A673 (cell line): Measurements from ENCODE around the gene MPPED2. TPM values are rescaled to one million over a fixed set of nuclear protein-coding genes. Genes with fewer than 3 reads are reported as not detected.

Experiments
- BruUV-seq: library from RNA; stranded (reverse); fragments of 400-500 nt; replicated peaks from 2 replicates; lab custom pipeline; 2021; lab: Mats Ljungman, UMichigan
- CTCF ChIA-PET: fragments of 300-600 bp; sonication (Branson Sonifier 250); formaldehyde crosslinking; loops from one replicate; lab custom pipeline; 2022; ENCODE audit warnings: antibody characterized with exemption; lab: Charles Lee
- POLR2A ChIA-PET: fragments of 300-600 bp; sonication (Branson Sonifier 250); formaldehyde crosslinking; loops from one replicate; lab custom pipeline; 2022; ENCODE audit warnings: antibody characterized with exemption; ENCODE audit not compliant: low non-redundant PET; lab: Charles Lee
- DNase-seq: peaks from one replicate; pipeline ENCODE4 v3.0.0-alpha.2; 2015; ENCODE audit warnings: low spot score
- H3K27ac ChIP-seq: fragments of 200-600 bp; sonication (generic); 2 replicates; pipeline ENCODE4 v1.5.1; 2016; ENCODE audit warnings: mixed run types, low read depth, mild to moderate bottlenecking, mixed read lengths, antibody characterized with exemption, low read length; ENCODE audit not compliant: poor library complexity, severe bottlenecking
- H3K27me3 ChIP-seq: fragments of 200-600 bp; sonication (generic); replicated peaks from 2 replicates; pipeline ENCODE4 v1.6.1; 2017; ENCODE audit warnings: mixed run types, low read depth, mild to moderate bottlenecking, mixed read lengths, antibody characterized with exemption, low read length; ENCODE audit not compliant: insufficient read depth, poor library complexity
- H3K36me3 ChIP-seq: fragments of 200-600 bp; sonication (generic); 2 replicates; pipeline ENCODE4 v1.6.1; 2016; ENCODE audit warnings: mixed run types, mild to moderate bottlenecking, mixed read lengths, antibody characterized with exemption, low read length; ENCODE audit not compliant: insufficient read depth, poor library complexity, severe bottlenecking
- H3K4me1 ChIP-seq: fragments of 200-600 bp; sonication (generic); 2 replicates; pipeline ENCODE4 v1.6.1; 2017; ENCODE audit warnings: mixed run types, mild to moderate bottlenecking, mixed read lengths, antibody characterized with exemption, low read length; ENCODE audit not compliant: insufficient read depth, poor library complexity, severe bottlenecking
- H3K4me3 ChIP-seq: fragments of 200-600 bp; sonication (generic); 2 replicates; pipeline ENCODE4 v1.5.1; 2016; ENCODE audit warnings: low read depth, mixed run types, mild to moderate bottlenecking, mixed read lengths, low read length; ENCODE audit not compliant: poor library complexity, severe bottlenecking
- H3K9me3 ChIP-seq: fragments of 200-600 bp; sonication (generic); 2 replicates; pipeline ENCODE4 v1.6.1; 2016; ENCODE audit warnings: mixed run types, low read depth, mild to moderate bottlenecking, mixed read lengths, antibody characterized with exemption, low read length; ENCODE audit not compliant: poor library complexity, severe bottlenecking
- EZH2 ChIP-seq: fragments of 200-600 bp; sonication (generic); IDR thresholded peaks from 2 replicates; pipeline ENCODE4 v1.6.1; 2017; ENCODE audit warnings: borderline replicate concordance, low read depth, mild to moderate bottlenecking, mixed read lengths, antibody characterized with exemption, low read length; ENCODE audit not compliant: poor library complexity, severe bottlenecking
- intact Hi-C: fragments of 100-400 bp; cut with micrococcal nuclease; formaldehyde crosslinking; loops from one replicate; pipeline ENCODE4 v1.10.0; 2022; ENCODE audit not compliant: unreplicated experiment
- total RNA-seq: library from RNA; stranded (reverse); gene quantifications from 2 replicates; pipeline ENCODE4 v1.2.3, GENCODE V29; 2021
- TF ChIP-seq, protein P1 (sequence below): fragments of 300-800, 200-600 bp; sonication (generic); conservative IDR thresholded peaks from 2 replicates; pipeline ENCODE4 v1.5.1; 2017; ENCODE audit warnings: low read depth, mild to moderate bottlenecking, antibody characterized with exemption, low read length, moderate library complexity, mixed read lengths

The MPPED2 gene
- total RNA-seq, 1 experiment from 2014 or later, result 2.0 TPM

DNA sequence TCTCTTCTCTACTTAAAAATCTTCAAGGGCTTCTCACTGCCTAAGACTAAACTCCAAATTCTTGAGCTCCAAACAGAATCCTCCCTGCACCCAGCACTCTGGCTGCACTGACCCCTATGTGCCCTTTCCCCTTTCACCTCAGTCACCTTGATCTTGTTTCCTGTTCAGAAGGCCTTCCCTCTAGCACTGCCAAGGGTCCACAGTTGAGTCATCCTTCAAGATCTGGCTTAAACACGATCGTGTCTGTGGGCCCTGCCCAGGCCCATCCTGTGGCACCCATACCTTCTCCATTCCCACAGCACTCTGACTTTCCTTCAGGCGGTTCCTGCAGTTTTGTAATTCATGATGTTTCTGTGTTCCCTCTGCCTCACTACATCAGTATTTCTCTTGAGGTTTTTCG lies 134.0 kb downstream of the MPPED2 start:
- H3K27me3 ChIP-seq, result no peaks in the 10 kb centered on the region
- no peak for DNase-seq
- no peak overlapping the region for H3K27ac ChIP-seq
- no peaks in the 10 kb centered on the region for H3K36me3 ChIP-seq
- no peaks in the 10 kb centered on the region for H3K4me1 ChIP-seq
- no peaks in the 10 kb centered on the region for H3K9me3 ChIP-seq
- intact Hi-C loops, result no loop called here
- TF ChIP-seq, protein P1, sequence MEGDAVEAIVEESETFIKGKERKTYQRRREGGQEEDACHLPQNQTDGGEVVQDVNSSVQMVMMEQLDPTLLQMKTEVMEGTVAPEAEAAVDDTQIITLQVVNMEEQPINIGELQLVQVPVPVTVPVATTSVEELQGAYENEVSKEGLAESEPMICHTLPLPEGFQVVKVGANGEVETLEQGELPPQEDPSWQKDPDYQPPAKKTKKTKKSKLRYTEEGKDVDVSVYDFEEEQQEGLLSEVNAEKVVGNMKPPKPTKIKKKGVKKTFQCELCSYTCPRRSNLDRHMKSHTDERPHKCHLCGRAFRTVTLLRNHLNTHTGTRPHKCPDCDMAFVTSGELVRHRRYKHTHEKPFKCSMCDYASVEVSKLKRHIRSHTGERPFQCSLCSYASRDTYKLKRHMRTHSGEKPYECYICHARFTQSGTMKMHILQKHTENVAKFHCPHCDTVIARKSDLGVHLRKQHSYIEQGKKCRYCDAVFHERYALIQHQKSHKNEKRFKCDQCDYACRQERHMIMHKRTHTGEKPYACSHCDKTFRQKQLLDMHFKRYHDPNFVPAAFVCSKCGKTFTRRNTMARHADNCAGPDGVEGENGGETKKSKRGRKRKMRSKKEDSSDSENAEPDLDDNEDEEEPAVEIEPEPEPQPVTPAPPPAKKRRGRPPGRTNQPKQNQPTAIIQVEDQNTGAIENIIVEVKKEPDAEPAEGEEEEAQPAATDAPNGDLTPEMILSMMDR, result no peak
- TF ChIP-seq EZH2, result no peak
- no TSS peak for BruUV-seq
- CTCF ChIA-PET, result no interaction called here
- H3K4me3 ChIP-seq, result no peak overlapping the region
- POLR2A ChIA-PET, result no interaction called here

DNA sequence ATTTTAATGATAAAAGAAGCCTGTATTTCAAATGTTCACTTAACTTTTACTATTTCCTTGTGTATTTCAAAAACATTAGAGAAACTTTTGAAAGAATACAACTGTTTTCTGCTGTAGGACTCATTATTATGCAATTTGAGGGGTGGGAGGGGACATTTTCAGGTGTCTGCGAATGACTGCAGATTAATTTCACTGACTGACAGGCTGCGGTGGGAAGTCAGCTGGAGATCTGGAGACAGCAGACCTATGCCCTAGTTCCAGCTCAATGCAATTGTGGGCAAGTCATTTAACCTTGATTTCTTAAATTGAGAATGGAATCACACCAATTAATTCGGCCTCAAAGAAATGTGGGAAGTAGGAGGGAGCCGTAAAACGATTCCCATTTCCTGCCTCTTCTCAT lies 134.5 kb downstream of the MPPED2 start:
- no peak overlapping the region for H3K4me3 ChIP-seq
- no peaks in the 10 kb centered on the region for H3K27me3 ChIP-seq
- no peaks in the 10 kb centered on the region for H3K4me1 ChIP-seq
- no peak for DNase-seq
- TF ChIP-seq, protein P1, result no peak
- no peak for TF ChIP-seq EZH2
- H3K36me3 ChIP-seq, result no peaks in the 10 kb centered on the region
- no peak overlapping the region for H3K27ac ChIP-seq
- no peaks in the 10 kb centered on the region for H3K9me3 ChIP-seq
- no TSS peak for BruUV-seq
- ChIA-PET CTCF (no interaction called here), POLR2A (no interaction called here)
- intact Hi-C loops, result no loop called here

- intact Hi-C loops, result no loop called here
Measured at GRCh38 chr11:30451167-30451566, 135.0 kb downstream of the MPPED2 start.

More at GRCh38 chr11:30451167-30451566, 135.0 kb downstream of the MPPED2 start:
- Histone ChIP-seq H3K27ac (no peak overlapping the region), H3K4me3 (no peak overlapping the region), H3K36me3 (no peaks in the 10 kb centered on the region), H3K9me3 (no peaks in the 10 kb centered on the region), H3K27me3 (no peaks in the 10 kb centered on the region), H3K4me1 (no peaks in the 10 kb centered on the region)
- DNase-seq, result no peak
- TF ChIP-seq EZH2, result no peak
- TF ChIP-seq, protein P1, result no peak
- ChIA-PET CTCF (no interaction called here), POLR2A (no interaction called here)
- no TSS peak for BruUV-seq
